ENCODE results near the gene RAPH1.
A peak's percentile ranks its signal among the peaks of the same experiment; 100 is the strongest.
"Not testable (repeated sequence)": the region's sequence is repeated elsewhere in the genome, so short reads cannot be mapped to it uniquely, and the experiment has no call there.

The RAPH1 gene

GRCh38 chr2:203548887-203549286 is 13.8 kb upstream of the RAPH1 start:
- no peak for DNase-seq (ENCODE audit: low read depth)

GRCh38 chr2:203547356-203547755 is 12.3 kb upstream of the RAPH1 start:
- no peak for DNase-seq (ENCODE audit: low read depth)

GRCh38 chr2:203544402-203544801 is 9.3 kb upstream of the RAPH1 start:
- DNase-seq (ENCODE audit: low read depth), result no peak

GRCh38 chr2:203543898-203544328 is 8.8 kb upstream of the RAPH1 start:
- no peak for DNase-seq (ENCODE audit: low read depth)

- DNase-seq (ENCODE audit: low read depth), result not testable (repeated sequence)
Measured at GRCh38 chr2:203540598-203540997, 5.5 kb upstream of the RAPH1 start.

- not testable (repeated sequence) for DNase-seq (ENCODE audit: low read depth)
Measured at GRCh38 chr2:203538237-203538636, 3.1 kb upstream of the RAPH1 start.

GRCh38 chr2:203536586-203536951 is 1.5 kb upstream of the RAPH1 start:
- not testable (repeated sequence) for DNase-seq (ENCODE audit: low read depth)

- no peak for DNase-seq (ENCODE audit: low read depth)
Measured at GRCh38 chr2:203535784-203536585, 884 bp upstream of the RAPH1 start.

GRCh38 chr2:203534621-203535077 is 452 bp downstream of the RAPH1 start:
- DNase-seq (ENCODE audit: low read depth), result peak; percentile 3

GRCh38 chr2:203533676-203534591 is 1.2 kb downstream of the RAPH1 start:
- no peak for DNase-seq (ENCODE audit: low read depth)

GRCh38 chr2:203532957-203533658 is 2.0 kb downstream of the RAPH1 start:
- DNase-seq (ENCODE audit: low read depth), result no peak

GRCh38 chr2:203527719-203528118 is 7.4 kb downstream of the RAPH1 start:
- DNase-seq (ENCODE audit: low read depth), result no peak

- not testable (repeated sequence) for DNase-seq (ENCODE audit: low read depth)
Measured at GRCh38 chr2:203513268-203513667, 21.8 kb downstream of the RAPH1 start.

GRCh38 chr2:203510941-203511305 is 24.2 kb downstream of the RAPH1 start:
- no peak for DNase-seq (ENCODE audit: low read depth)

GRCh38 chr2:203510256-203510940 is 24.7 kb downstream of the RAPH1 start:
- no peak for DNase-seq (ENCODE audit: low read depth)

GRCh38 chr2:203503460-203503859 is 31.6 kb downstream of the RAPH1 start:
- not testable (repeated sequence) for DNase-seq (ENCODE audit: low read depth)

GRCh38 chr2:203501873-203502272 is 33.2 kb downstream of the RAPH1 start:
- no peak for DNase-seq (ENCODE audit: low read depth)

GRCh38 chr2:203500951-203501350 is 34.1 kb downstream of the RAPH1 start:
- no peak for DNase-seq (ENCODE audit: low read depth)

- no peak for DNase-seq (ENCODE audit: low read depth)
Measured at GRCh38 chr2:203500297-203500696, 34.8 kb downstream of the RAPH1 start.

GRCh38 chr2:203498161-203498560 is 36.9 kb downstream of the RAPH1 start:
- DNase-seq (ENCODE audit: low read depth), result no peak

- DNase-seq (ENCODE audit: low read depth), result no peak
Measured at GRCh38 chr2:203492965-203493364, 42.1 kb downstream of the RAPH1 start.

GRCh38 chr2:203490391-203490790 is 44.7 kb downstream of the RAPH1 start:
- no peak for DNase-seq (ENCODE audit: low read depth)
